NCI-H526 (cell line): Measurements from ENCODE around the gene CREB1.
"Not testable (repeated sequence)": the region's sequence is repeated elsewhere in the genome, so short reads cannot be mapped to it uniquely, and the experiment has no call there.

Experiments used
- DNase-seq, 2 experiments: peaks; one replicate each; lab custom pipeline; 2025; lab: John Stamatoyannopoulos, UW

Gene CREB1

GRCh38 chr2:207617011-207617671 lies 87.4 kb downstream of the CREB1 start:
- no peak for DNase-seq

GRCh38 chr2:207619764-207620203 lies 90.0 kb downstream of the CREB1 start:
- DNase-seq: no peak

GRCh38 chr2:207621501-207622039 lies 91.8 kb downstream of the CREB1 start:
- no peak for DNase-seq

GRCh38 chr2:207624185-207625013 lies 94.6 kb downstream of the CREB1 start:
- peak; percentile 47 to 82 for DNase-seq

GRCh38 chr2:207625014-207625907 lies 95.5 kb downstream of the CREB1 start, which contains the start of gene METTL21A:
Gene METTL21A, minus strand, starts transcription at chr2:207625394. Its CDS starts 1,019 bp downstream, at chr2:207624375.
- DNase-seq: peak; percentile 77 to 96

GRCh38 chr2:207629553-207629952 lies 99.8 kb downstream of the CREB1 start:
- DNase-seq: no peak

GRCh38 chr2:207630491-207630890 lies 100.7 kb downstream of the CREB1 start:
- DNase-seq: peak; percentile 16 to 38

GRCh38 chr2:207632575-207633493 lies 103.1 kb downstream of the CREB1 start:
- DNase-seq: no peak

- DNase-seq: no peak
Observed at GRCh38 chr2:207633686-207634085, 103.9 kb downstream of the CREB1 start.

- no peak for DNase-seq
Observed at GRCh38 chr2:207635468-207636200, 105.9 kb downstream of the CREB1 start.

GRCh38 chr2:207639288-207639687 lies 109.5 kb downstream of the CREB1 start:
- not testable (repeated sequence) for DNase-seq

- no peak for DNase-seq
Observed at GRCh38 chr2:207640160-207640559, 110.4 kb downstream of the CREB1 start.

GRCh38 chr2:207640661-207641060 lies 110.9 kb downstream of the CREB1 start:
- DNase-seq: no peak

- no peak for DNase-seq
Observed at GRCh38 chr2:207643892-207644291, 114.1 kb downstream of the CREB1 start.

GRCh38 chr2:207646582-207646981 lies 116.8 kb downstream of the CREB1 start:
- not testable (repeated sequence) for DNase-seq
